IMR-90 (cell line): Measurements from ENCODE around the gene RNF182.

Source experiments
- MXI1 ChIP-seq: IDR thresholded peaks from 2 replicates; pipeline ENCODE4 v1.6.1; 2012; ENCODE audit warnings: low read depth, mild to moderate bottlenecking, low read length, moderate library complexity, borderline replicate concordance
- SMC3 ChIP-seq: fragments of 150-350 bp; IDR thresholded peaks from 2 replicates; pipeline ENCODE4 v1.6.1; 2016; ENCODE audit warnings: low read depth, mild to moderate bottlenecking, antibody characterized with exemption, low read length, moderate library complexity
- TF ChIP-seq, protein P1 (sequence below): conservative IDR thresholded peaks from 2 replicates; pipeline ENCODE4 v1.5.1; 2012; ENCODE audit warnings: mild to moderate bottlenecking, low read depth, low read length, improper control_type of control experiment

DNA sequence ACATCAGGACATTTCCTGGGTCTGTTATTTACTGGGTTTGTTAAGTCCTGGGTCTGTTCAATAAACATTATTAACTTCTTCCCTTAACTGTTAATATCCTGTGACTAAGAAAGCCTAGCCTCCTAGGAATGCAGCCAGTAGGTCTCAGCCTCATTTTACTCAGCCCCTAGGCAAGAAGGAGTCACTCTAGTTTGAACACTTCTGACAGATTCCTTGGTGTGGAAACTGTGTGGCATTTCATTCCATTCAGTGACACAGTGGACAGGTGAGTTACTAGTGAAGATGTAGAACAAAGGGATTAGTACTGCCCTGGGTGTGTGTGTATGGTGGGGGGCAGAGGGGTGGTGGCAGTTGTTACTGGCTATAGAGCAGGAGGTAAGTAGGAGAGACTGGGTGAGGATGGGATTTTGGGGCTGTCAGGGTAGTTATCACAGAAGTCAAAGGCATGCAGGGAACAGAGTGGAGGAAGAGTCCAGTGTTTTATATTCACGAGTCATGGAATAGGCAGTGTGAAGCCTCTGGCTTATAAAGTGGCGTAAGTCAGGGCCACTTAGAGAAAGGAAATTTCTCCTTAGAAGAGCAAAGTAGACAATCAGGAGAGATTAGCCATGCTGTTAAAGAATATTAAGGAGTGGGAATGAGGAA is 28.4 kb downstream of the RNF182 start:
- TF ChIP-seq, protein P1, sequence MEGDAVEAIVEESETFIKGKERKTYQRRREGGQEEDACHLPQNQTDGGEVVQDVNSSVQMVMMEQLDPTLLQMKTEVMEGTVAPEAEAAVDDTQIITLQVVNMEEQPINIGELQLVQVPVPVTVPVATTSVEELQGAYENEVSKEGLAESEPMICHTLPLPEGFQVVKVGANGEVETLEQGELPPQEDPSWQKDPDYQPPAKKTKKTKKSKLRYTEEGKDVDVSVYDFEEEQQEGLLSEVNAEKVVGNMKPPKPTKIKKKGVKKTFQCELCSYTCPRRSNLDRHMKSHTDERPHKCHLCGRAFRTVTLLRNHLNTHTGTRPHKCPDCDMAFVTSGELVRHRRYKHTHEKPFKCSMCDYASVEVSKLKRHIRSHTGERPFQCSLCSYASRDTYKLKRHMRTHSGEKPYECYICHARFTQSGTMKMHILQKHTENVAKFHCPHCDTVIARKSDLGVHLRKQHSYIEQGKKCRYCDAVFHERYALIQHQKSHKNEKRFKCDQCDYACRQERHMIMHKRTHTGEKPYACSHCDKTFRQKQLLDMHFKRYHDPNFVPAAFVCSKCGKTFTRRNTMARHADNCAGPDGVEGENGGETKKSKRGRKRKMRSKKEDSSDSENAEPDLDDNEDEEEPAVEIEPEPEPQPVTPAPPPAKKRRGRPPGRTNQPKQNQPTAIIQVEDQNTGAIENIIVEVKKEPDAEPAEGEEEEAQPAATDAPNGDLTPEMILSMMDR, result no peak
- TF ChIP-seq SMC3 (no peak), MXI1 (no peak)
